ENCODE results near the gene TBRG4.
"Not testable (repeated sequence)": the region's sequence is repeated elsewhere in the genome, so short reads cannot be mapped to it uniquely, and the experiment has no call there.

Gene TBRG4

GRCh38 chr7:45114926-45115325 is 3.4 kb upstream of the TBRG4 start:
- no peak for DNase-seq

DNA sequence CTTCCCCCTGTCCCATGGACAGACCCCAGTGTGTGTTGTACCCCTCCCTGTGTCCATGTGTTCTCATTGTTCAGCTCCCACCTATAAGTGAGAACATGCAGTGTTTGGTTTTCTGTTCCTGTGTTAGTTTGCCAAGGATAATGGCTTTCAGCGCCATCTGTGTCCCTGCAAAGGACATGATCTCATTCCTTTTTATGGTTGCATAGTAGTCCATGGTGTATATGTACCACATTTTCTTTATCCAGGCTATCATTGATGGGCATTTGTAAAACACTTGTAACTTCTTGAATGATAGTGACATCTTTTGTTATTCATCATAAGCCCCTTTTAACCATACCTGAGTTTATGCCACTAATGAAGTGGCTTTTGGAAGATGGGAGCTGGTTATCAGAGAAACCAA is 2.8 kb upstream of the TBRG4 start:
- not testable (repeated sequence) for DNase-seq

- DNase-seq, result no peak
Observed at GRCh38 chr7:45112648-45113047, 1.2 kb upstream of the TBRG4 start.

GRCh38 chr7:45108863-45109262 is 2.6 kb downstream of the TBRG4 start:
- DNase-seq, result no peak

DNA sequence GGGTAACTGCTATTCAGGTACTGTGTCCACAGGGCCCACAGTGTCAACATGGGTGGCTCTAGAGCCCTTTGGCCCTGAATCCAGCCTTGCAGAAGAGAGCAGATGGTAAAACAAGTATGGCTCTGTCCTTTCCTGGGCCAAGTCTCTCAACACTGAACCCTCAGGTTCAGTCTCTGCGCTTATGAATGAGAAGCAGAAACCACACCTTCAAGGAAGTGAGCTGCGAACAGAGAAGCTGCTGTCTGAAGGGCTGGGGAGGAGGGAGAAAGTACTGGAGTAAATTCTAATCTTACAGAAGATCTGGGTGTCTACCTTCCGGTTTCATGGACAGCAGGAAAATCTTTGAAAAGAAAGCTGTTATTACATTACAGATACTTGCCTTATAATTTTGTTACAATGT is 4.1 kb downstream of the TBRG4 start:
- no peak for DNase-seq

DNA sequence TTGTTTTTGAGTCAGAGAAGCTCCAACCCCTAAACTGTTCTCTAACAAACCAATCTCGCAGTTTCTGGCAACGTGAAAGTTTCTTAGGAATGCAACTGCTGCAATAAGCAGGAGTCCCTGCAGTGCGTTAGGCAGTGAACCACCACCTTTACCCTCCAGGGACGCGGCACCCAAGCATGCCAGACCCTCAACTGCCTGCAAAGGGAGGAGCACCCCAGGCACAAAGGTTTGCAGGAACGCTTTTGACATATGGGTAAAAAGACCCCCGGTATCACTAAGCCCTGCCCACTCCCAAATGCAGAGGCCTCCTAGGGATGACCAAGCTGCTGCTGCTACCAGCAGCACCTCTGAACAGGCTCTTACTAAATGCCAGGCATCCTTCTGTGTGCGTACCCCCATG is 4.7 kb downstream of the TBRG4 start:
- DNase-seq, result no peak

DNA sequence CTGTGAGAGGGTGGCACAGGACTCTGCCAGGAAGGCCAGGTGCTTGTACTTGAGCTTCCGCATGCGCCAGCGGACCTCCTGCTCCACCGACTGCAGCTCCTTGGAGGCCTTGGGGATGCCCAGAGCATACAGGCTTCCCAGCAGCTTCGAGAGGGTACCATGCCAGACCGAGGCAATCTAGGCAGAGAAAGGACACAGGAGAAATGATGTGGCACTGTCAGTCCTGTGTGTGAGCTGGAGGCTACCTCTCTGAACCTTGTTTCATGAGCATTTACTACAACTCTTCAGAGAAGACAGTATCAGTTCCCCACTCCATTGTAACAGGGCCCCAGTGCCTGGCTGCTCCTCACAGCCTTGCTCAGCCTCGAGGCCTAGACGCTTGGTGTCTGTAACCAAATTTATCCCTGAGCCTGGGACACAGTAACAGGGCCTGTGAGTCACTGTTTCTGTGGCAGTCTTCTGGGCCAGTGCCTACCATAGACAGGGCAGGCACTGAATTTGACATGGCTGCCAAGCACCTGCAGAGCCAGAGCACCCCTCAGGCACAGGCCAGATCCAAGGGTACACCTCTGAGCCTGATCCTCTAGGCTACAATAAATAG is 5.8 kb downstream of the TBRG4 start:
- no peak for DNase-seq

GRCh38 chr7:45104844-45105587 is 6.5 kb downstream of the TBRG4 start:
- DNase-seq, result no peak

DNA sequence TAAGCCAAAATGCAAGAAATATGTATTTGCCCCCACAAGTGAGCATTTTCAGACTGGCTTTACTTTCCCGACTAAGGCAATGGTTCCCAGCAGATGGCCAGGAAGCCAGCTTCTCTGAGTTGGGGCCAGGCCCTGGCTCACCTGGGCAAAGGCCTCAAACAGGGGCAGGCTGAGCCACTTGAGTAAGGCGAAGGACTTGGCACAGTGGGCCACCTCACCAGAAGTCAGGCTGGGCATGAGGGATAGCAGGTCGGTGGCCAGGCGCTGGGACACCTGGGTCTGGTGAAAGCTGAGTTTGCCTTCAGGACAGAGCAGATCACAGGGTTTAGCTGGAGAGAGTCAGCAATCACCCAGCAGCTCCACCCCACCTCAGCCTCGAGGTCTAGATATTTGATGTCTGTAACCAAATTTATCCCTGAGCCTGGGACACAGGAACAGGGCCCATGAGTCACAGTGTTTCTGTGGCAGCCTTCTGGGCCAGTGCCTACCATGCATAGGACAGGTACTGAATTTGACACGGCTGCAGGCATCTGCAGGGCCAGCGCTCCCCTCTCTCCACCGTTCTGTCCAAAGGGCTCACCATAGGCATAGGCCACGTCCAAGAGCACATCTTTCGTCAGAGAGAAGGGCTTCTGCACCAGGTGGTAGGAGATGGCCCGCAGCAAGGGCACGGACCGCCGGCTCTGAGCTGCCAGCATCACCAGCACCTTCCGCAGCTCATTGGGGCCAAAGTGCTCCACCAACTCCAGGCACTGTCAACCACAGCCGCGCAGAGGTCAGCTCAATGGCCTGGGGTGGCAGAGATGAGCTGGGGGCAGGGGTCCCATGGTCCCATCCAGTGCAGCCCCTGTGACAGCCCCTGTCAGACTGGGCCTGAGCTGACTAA is 7.3 kb downstream of the TBRG4 start:
- DNase-seq, result no peak

- no peak for DNase-seq
Observed at GRCh38 chr7:45102785-45103712, 8.4 kb downstream of the TBRG4 start.

DNA sequence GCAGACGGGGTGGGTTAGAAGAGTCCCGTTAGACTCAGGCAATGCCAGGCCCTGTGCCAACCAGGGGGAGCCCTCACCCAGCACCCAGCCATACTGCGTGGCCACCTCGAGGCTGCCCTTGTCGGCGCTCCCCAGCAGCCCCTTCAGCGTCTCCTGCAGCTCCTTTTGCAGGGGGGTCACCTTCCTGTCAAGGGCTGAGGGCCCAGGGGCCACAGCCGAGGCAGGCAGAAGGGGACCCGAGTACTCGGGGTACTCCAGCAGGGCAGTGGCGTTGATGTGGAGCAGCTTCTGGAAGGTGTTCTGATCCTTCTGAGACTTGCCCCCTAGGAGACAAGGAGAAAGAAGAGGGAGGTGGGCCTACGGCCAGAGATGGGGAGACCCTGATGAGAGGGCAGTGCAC is 9.7 kb downstream of the TBRG4 start:
- no peak for DNase-seq

DNA sequence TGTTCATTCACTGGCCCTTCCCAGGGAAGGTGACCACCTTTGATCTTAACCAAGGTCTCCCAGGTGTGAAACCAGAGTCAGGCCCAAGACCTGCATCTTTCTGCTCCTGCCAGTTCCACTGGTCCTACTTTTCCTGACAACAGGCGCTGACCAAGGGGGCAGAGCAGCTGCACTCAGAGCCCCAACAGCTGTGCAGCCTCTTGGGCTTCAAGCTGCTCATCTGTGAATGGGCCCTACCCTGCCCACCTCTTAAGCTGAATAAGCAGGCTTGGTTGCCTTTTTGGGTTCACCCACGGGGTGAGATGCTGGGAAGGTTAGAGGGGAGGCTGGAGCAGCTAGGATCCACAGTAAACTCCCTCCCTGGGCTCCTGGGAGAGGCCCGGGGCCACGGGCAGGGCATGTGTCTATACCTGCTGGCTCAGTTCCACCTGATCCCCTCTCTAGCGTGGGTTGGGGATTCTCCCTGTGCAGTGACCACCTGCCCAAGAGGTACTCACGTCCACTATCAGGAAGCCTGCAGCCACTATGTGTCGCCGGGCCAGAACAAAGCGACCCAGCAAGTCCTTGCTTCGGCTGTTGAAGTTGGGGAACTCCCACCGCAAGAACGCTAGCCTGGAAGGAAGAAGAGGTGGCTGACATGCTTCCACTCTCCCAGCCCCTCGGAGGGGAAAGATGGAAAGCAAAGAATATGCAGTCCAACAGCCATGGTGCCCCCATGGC is 10.6 kb downstream of the TBRG4 start:
- no peak for DNase-seq

- DNase-seq, result no peak
Observed at GRCh38 chr7:45099891-45100760, 11.4 kb downstream of the TBRG4 start.

- no peak for DNase-seq
Observed at GRCh38 chr7:45098983-45099839, 12.3 kb downstream of the TBRG4 start.

- no peak for DNase-seq
Observed at GRCh38 chr7:45092931-45093235, 18.6 kb downstream of the TBRG4 start.

GRCh38 chr7:45092100-45092930 is 19.2 kb downstream of the TBRG4 start:
- no peak for DNase-seq

DNA sequence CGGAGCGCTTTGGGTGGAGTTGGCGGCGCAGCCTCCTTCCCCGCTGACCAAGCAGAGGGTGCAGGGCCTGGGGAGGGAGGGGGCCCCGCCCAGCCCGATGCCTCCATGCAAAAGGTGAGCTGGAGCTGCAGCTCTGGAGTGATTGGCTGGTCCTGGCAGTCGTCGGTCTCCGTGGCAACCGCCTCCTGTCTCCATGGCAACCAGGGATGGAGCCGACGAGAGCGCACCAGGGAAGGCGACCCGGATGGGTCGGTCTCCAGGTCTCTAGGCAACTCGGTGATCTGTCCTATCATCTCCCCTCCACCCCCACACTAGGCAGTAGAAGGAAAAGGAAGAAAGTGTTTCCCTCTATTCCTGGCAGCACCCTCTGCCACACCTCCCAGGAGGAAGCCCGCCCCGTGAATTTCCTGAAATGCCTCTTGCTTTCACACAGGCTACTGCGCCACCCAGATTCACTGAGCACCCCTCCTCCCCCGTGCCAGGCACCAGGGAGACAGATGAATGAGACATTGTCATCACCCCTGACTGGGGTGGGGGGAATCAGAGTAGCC is 22.1 kb downstream of the TBRG4 start:
- DNase-seq, result peak; percentile 82

DNA sequence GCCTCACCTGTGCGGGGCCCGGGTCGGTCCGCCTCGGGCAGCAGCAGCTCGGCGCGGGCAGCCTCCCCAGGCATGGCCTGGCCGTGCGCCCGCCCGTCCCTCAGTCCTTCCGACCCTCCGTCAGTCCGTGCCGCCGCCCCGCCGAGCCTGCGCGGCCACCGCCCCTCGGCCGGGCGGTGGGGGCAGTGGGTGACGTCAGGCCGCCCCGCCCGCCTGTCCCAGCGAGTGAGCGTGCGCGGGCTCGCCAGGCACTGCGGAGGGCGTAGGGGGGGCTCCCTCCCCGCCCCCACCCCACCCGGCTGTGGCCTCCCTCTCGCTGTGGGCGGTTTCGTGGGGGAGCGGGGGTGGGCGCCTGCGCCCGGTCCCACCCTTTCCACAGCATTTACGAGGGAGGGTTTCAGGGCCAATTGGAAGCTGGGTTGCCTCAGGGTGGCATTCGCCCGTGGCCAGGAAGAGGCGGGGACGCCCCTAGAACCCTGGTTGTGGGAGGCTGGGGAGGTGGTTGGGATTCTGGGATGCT is 22.6 kb downstream of the TBRG4 start, which contains the start of gene NACAD:
TSS of gene NACAD (minus strand) at position 149 of the 520 bp plus-strand sequence. CDS start at position 74, 75 bp downstream.
- no peak for DNase-seq

Measured in stimulated activated CD8-positive, alpha-beta memory T cell treated with anti-CD3 and anti-CD28 coated beads, Interleukin-4, amount 100 ng/mL, for 48 hours (primary cell).